ENCODE results near the gene CFAP299.

The CFAP299 gene

DNA sequence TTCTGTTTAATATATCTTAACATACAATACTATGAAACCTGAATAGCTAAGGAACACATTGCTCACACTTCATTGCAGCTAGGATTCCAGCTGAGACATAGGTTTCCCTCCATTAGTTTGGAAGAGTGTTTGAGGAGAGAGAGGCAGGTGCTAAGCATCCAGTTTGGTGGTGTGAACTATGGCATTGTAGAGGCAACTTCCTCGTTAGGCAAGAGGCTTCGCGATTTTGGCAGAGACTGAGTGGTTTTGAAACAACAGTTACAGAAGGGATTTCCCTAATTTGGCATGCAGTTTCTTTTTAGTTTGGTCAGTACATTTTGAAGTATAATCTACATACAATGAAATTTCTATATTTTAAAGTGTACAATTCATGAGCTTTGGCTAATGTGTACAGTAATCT, 577.9 kb downstream of the CFAP299 start:
- no peak for DNase-seq (ENCODE audit: insufficient read length, low spot score)
- FAIRE-seq, result no peak
- TF ChIP-seq, protein P1, sequence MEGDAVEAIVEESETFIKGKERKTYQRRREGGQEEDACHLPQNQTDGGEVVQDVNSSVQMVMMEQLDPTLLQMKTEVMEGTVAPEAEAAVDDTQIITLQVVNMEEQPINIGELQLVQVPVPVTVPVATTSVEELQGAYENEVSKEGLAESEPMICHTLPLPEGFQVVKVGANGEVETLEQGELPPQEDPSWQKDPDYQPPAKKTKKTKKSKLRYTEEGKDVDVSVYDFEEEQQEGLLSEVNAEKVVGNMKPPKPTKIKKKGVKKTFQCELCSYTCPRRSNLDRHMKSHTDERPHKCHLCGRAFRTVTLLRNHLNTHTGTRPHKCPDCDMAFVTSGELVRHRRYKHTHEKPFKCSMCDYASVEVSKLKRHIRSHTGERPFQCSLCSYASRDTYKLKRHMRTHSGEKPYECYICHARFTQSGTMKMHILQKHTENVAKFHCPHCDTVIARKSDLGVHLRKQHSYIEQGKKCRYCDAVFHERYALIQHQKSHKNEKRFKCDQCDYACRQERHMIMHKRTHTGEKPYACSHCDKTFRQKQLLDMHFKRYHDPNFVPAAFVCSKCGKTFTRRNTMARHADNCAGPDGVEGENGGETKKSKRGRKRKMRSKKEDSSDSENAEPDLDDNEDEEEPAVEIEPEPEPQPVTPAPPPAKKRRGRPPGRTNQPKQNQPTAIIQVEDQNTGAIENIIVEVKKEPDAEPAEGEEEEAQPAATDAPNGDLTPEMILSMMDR (IDR thresholded peaks at IDR 0.05; ENCODE audit: insufficient read depth, missing control alignments), result no peak

DNA sequence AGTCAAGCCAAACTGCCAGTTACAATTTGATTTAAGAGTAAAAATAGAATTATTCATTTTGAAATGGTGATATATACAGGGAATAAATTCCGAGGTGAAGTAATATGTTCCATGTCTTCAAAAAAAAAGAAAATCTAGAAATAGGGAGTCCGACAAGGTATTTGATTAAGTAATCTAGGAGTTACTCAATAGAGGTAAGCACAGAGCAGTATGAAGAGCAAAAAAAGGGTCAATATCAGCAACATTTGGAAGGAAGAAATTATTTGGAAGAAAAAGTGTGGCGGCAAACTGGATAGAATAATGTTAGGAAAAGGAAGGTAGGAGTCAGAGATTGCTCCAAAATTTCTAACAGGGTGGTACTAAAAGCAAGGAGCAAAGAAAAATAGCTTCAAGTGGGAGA, 581.2 kb downstream of the CFAP299 start:
- DNase-seq (ENCODE audit: insufficient read length, low spot score), result no peak
- TF ChIP-seq, protein P1 (IDR thresholded peaks at IDR 0.05; ENCODE audit: insufficient read depth, missing control alignments), result no peak
- no peak for FAIRE-seq

GRCh38 chr4:80918004-80918403, 582.5 kb downstream of the CFAP299 start:
- FAIRE-seq, result no peak
- DNase-seq (ENCODE audit: insufficient read length, low spot score), result no peak

GRCh38 chr4:80921441-80921840, 585.9 kb downstream of the CFAP299 start:
- TF ChIP-seq, protein P1 (IDR thresholded peaks at IDR 0.05; ENCODE audit: insufficient read depth, missing control alignments), result no peak
- FAIRE-seq, result no peak
- no peak for DNase-seq (ENCODE audit: insufficient read length, low spot score)

More at GRCh38 chr4:80918004-80918403, 582.5 kb downstream of the CFAP299 start:
- TF ChIP-seq, protein P1 (IDR thresholded peaks at IDR 0.05; ENCODE audit: insufficient read depth, missing control alignments), result no peak

- DNase-seq (ENCODE audit: insufficient read length, low spot score) (no peak), FAIRE-seq (no peak)
- TF ChIP-seq, protein P1 (IDR thresholded peaks at IDR 0.05; ENCODE audit: insufficient read depth, missing control alignments), result no peak
Observed at GRCh38 chr4:80922941-80923340, 587.4 kb downstream of the CFAP299 start.

- TF ChIP-seq, protein P1 (IDR thresholded peaks at IDR 0.05; ENCODE audit: insufficient read depth, missing control alignments), result no peak
- DNase-seq (ENCODE audit: insufficient read length, low spot score), result no peak
- no peak for FAIRE-seq
Observed at GRCh38 chr4:80925293-80925692, 589.8 kb downstream of the CFAP299 start.

DNA sequence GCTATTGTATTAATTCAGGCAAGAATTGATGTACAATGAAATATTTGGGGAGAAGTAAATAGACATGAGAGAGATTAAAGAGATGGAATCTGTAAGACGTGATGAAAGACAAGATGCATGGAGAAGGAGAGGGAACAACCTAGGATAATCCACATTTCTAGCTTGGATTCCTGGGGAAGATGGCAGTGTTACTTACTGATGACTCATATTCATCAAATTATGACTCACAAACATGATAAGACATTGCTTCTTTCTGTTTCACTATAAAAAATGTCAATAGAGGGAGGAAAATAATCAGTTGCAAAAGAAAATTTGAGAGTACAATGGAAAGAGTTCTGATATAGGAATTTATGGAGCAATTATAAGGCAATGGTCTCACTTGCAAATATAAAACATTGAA, 590.9 kb downstream of the CFAP299 start:
- FAIRE-seq (no peak), DNase-seq (ENCODE audit: insufficient read length, low spot score) (no peak)
- TF ChIP-seq, protein P1 (IDR thresholded peaks at IDR 0.05; ENCODE audit: insufficient read depth, missing control alignments), result no peak

Measured in D721Med (cell line).